ENCODE measurements around the gene SH3PXD2A.
"Not testable (repeated sequence)": the region's sequence is repeated elsewhere in the genome, so short reads cannot be mapped to it uniquely, and the experiment has no call there.

The SH3PXD2A gene

GRCh38 chr10:103849212-103849877, 6.0 kb downstream of the SH3PXD2A start:
- no peak for DNase-seq (ENCODE audit: low read depth)

GRCh38 chr10:103847909-103848468, 7.4 kb downstream of the SH3PXD2A start:
- no peak for DNase-seq (ENCODE audit: low read depth)

GRCh38 chr10:103847346-103847745, 8.0 kb downstream of the SH3PXD2A start:
- no peak for DNase-seq (ENCODE audit: low read depth)

- no peak for DNase-seq (ENCODE audit: low read depth)
These were observed 9.4 kb downstream of the SH3PXD2A start for GRCh38 chr10:103845972-103846371.

- DNase-seq (ENCODE audit: low read depth): not testable (repeated sequence)
These were observed 10.0 kb downstream of the SH3PXD2A start for GRCh38 chr10:103845346-103845745.

- DNase-seq (ENCODE audit: low read depth): no peak
These were observed 11.4 kb downstream of the SH3PXD2A start for GRCh38 chr10:103843854-103844570.

GRCh38 chr10:103843045-103843444, 12.3 kb downstream of the SH3PXD2A start:
- no peak for DNase-seq (ENCODE audit: low read depth)

GRCh38 chr10:103842605-103843004, 12.8 kb downstream of the SH3PXD2A start:
- DNase-seq (ENCODE audit: low read depth): no peak

- no peak for DNase-seq (ENCODE audit: low read depth)
These were observed 13.9 kb downstream of the SH3PXD2A start for GRCh38 chr10:103841519-103841918.

- DNase-seq (ENCODE audit: low read depth): no peak
These were observed 14.7 kb downstream of the SH3PXD2A start for GRCh38 chr10:103840740-103841070.

GRCh38 chr10:103839872-103840739, 15.3 kb downstream of the SH3PXD2A start:
- DNase-seq (ENCODE audit: low read depth): no peak

GRCh38 chr10:103839519-103839871, 15.9 kb downstream of the SH3PXD2A start:
- no peak for DNase-seq (ENCODE audit: low read depth)

GRCh38 chr10:103838862-103839518, 16.4 kb downstream of the SH3PXD2A start:
- DNase-seq (ENCODE audit: low read depth): no peak

GRCh38 chr10:103838070-103838395, 17.3 kb downstream of the SH3PXD2A start:
- no peak for DNase-seq (ENCODE audit: low read depth)

- DNase-seq (ENCODE audit: low read depth): no peak
These were observed 17.9 kb downstream of the SH3PXD2A start for GRCh38 chr10:103837370-103838069.

- DNase-seq (ENCODE audit: low read depth): no peak
These were observed 18.5 kb downstream of the SH3PXD2A start for GRCh38 chr10:103836861-103837260.

GRCh38 chr10:103836273-103836672, 19.1 kb downstream of the SH3PXD2A start:
- DNase-seq (ENCODE audit: low read depth): no peak

- no peak for DNase-seq (ENCODE audit: low read depth)
These were observed 20.0 kb downstream of the SH3PXD2A start for GRCh38 chr10:103835096-103836050.

GRCh38 chr10:103834436-103835095, 20.8 kb downstream of the SH3PXD2A start:
- DNase-seq (ENCODE audit: low read depth): no peak

All from stimulated activated CD8-positive, alpha-beta memory T cell treated with anti-CD3 and anti-CD28 coated beads, Interleukin-7, amount 100 ng/mL, for 24 hours (primary cell).